ENCODE results near the gene MAGI3.

GRCh38 chr1:113593550-113594297 lies 203.4 kb downstream of the MAGI3 start:
- TF ChIP-seq EZH2 (IDR thresholded peaks at IDR 0.05; ENCODE audit: borderline replicate concordance, insufficient read depth, low read length, poor library complexity, severe bottlenecking) (no peak), CTCF (IDR thresholded peaks at IDR 0.05; ENCODE audit: poor library complexity, severe bottlenecking) (no peak), POLR2AphosphoS5 (IDR thresholded peaks at IDR 0.05) (no peak), MXI1 (conservative IDR thresholded peaks at IDR 0.05; ENCODE audit: poor library complexity, severe bottlenecking) (no peak), RAD21 (conservative IDR thresholded peaks at IDR 0.05) (no peak), EP300 (conservative IDR thresholded peaks at IDR 0.05; ENCODE audit: poor library complexity, severe bottlenecking) (no peak), SMC3 (conservative IDR thresholded peaks at IDR 0.05; ENCODE audit: poor library complexity) (no peak), REST (IDR thresholded peaks at IDR 0.05; ENCODE audit: borderline replicate concordance) (no peak)

Data from neural cell (in vitro differentiated cells).